ENCODE data around the gene ZFPM1.
"Not testable (repeated sequence)": the region's sequence is repeated elsewhere in the genome, so short reads cannot be mapped to it uniquely, and the experiment has no call there.

The ZFPM1 gene

DNA sequence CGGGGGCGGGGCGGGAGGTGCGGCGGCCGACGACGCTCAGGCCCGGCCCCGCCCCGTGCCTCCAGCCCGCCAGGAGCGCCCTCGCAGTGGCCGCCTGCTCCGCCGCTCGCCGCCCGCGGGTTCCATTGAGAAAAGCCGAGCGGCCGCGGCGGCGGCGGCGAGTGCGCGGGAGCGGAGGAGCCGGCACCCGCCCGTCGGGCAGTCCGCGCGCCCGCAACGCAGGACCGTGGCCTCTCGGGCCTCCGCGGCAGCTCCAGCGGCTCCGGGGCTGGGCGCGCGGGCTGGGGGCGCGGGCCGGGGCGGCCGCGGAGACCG, at the start of gene ZFPM1:
Gene ZFPM1, plus strand, starts transcription at position 64 of the 315 bp plus-strand sequence. CDS start 359 bp downstream, outside the sequence.
- DNase-seq, result no peak

DNA sequence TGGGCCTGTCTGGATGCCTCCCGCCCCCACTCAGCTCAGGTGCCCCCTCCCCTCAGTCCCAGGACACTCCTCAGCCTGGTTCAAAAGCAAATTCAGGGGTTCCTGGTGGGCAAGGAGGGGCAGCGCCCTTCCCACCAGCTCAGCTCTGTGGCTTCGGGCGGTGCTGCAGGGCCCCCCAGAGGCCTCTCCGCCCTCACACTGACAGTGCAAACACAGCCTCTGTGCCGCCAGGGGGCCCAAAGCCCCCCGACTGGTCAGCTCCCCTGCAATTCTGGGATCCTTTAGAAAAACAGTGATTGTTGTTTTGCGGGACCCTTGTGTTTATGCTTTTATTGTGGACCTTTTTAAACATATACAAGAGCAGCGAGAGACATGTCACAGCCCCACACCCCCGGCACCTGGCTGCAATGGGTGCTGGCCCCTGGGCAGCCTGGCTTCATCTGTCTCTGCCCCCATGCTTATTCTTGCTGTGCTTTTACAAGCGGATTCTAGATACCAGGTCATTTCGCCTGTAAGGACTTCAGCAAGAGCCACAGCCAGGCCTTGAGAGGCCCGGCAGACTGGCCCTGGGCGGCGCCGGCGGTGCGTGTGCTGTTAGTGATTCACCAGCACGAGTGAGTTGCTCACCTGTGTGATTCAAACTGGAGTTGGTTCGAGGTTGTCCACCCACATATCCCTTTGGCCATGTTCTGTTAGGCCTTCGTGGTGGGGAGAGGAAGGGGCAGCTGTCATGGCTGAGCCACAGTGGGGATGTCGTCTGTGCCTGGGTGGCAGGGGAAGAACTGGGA, 49.1 kb upstream of the ZFPM1 start:
- DNase-seq, result no peak

DNA sequence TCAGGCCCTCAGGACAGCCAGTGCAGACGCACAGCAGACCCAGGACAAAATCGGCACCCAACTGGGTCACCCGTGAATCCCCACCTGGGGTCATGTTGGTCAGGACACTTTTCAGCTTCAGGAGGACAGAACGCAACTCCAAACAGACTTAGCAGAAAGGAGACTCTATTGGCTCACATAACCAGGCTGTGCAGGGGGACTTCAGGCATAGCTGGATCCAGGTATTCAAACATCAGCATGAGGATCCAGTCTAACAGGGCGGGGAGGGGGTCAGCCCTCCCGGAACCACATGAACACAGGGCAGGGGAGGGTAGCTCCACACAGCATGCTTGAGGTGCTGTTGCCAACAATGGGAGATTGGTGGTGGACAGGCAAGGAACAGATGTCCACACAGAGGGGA, 48.3 kb upstream of the ZFPM1 start:
- DNase-seq, result no peak

DNA sequence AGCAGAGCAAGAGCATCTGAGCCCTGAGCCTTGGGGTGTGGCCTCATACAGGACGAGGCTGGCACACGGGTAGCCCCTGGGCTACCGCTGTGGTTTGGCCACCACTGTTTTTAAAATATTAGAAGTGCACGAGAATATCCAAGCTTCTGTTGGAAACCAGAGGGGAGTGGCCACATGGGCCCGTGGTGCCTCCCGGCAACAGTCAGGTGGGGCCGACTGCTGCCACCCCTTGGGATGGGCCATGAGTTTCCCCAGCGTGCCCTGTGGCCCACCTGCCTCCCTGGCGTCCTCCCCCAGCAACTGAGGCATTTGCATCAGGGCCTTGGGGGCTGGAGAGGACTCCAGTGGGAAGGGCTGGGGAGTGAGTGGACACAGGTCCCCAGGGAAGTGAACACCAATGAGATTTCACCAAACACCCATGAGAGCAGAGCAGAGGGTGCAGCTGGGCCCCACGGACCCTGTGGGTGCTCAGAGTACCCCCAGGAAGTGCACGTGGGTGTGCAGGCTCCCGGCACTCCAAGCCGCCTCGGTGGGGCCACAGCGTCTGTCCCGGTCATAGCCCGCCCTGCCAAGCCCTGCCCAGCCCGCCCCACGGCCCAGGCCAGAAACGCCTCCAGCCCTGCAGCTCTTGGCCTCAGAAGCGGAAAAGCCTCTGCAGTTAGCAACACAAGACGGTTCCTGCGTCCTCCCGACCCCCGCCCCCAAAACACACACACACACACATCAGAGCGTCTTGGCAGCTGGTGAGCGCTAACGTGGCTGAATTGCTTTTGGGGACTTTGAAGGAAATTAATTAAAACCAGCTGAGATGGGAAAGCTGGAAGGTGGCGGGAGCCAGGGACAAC, 47.6 kb upstream of the ZFPM1 start:
- DNase-seq, result no peak

DNA sequence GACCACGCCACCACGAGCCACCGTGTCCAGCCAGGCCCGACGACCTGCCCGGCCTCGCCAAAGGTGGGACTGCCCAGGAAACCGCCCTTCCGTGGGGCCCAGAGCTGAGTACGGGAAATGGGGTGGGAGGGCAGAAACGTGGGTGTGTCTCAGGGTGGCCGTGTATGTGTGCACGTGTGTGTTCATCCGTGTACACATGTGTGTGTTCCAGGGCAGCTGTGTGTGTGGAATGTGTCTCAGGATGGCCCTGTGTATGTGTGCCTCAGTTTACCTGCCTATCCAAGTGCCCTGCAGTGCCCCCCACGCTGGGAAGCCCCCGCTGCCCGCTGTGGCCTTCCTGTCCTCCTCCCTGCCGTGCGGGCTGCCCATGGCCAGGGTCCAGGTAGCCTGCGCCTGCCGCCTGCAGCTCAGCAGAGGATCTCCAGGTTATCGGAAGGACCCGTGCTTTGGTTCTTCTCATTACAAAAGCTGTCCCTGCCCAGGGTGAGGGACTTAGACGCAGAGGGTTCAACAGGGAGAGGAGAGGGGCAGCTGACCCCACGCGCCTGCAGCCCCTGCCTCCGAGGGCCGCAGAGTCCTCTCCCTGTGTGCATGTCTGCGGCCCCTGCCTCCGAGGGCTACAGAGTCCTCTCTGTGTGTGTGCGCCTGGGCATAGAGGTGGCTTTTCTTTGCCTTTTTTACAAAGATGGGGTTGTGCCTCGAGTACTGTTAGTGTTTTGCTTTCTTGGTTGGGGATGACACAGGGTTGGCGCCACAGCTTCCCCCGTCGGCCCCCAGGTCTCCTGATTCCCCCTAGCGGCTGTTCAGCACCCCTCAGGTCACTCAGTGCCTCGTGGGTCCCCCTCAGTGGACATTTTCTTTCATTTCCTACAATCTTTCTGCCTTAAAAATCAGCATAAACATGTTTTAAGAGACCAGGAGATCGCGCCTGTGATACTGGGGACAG, 46.7 kb upstream of the ZFPM1 start:
- no peak for DNase-seq

DNA sequence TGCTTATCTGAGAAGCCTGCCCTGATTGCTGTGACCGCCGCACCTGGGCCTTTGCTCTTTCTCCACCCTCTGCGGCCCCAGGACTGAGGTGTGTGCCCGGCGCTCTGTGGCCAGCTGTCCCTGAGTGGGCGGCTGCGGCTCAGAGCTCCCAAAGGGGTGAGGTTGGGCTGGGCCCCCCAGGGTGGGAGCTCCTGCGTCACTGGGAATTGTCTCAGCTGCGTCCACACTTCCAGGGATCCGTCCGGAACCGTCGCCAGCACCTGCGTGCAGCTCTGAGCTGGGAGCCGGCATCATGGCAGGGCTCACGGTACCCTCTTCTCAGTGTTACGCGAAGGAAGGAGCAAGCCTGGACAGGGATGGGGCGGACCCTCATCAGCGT, 46.0 kb upstream of the ZFPM1 start:
- no peak for DNase-seq

DNA sequence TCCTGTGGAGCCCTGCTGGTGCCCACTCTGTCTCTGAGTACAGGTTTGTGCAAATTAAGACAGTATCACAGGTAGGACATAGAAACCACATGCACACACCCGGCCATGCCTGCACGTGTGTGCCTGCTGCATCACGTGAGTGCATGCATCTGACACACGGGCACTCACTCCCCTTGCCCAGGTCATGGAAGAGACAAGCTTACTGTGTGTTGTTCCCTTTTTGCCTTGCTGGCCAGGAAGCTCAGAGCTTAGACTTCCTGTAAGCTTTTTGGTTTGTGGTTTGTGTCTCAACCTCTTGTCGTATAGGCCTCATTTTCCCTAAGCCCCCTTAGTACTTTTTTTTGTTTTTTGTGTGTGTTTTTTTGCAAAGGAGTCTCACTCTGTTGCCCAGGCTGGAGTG, 45.3 kb upstream of the ZFPM1 start:
- no peak for DNase-seq

DNA sequence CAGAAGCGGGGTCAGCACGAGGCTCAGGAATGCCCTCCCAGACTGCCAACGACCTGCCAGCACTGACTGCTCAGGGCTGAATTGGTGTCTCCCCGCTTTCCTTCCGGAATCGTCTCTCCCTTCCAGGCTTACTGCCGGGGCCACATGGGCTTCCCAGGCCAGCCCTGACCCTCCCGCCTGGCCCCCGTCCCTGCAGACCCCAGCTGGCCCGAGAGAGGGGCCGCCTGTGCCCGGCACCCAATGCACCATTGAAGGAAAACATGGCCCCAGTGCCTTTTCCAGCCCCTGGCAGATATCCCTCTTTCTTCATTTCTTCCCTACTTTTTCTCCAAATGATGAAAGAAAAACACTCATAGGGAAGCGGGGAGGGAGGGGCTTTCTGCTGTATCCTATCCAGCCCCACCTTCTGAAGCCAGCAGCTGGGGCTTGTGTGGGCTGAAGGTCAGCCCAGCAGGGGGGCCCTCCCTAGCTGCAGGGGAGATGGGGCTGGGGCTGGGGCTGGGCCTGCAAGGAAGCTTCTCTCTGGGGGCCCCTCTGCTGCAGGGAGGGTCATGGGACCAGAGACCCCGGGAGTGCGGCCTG, 44.4 kb upstream of the ZFPM1 start:
- no peak for DNase-seq

DNA sequence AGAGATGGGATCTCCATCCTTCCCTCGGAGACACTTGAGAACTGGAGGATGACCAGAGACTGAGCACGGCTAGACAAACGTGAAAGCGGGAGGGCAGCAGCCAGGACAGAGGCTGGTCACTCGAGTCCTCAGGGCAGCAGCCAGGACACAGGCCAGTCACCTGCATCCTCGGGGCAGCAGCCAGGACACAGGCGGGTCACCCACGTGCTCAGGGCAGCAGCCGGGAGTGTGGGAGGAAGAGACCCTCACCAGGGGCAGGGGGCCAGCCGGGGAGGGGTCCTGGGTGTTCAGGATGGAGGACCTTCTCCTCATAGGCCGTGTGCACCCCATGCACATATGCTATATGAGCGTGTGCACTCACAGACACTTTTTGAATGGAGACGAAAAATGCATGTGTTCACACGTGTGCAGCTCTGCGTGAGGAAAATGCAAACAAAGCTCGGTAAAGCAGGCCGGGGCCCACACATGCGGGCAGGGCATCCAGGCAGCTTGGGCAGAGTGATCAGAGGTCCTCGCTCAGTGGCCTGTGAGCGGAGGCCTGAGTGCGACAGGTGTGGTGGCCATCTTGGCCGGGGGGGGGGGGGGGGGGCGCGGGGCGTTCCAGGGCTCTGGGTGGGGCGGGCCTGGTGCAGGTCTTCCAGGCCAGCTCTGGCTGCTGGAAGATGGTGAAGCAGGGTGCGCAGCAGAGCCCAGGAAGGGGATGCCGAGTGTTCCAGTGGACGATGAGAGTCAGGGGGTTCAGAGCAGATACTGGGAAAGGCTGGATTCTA, 43.6 kb upstream of the ZFPM1 start:
- no peak for DNase-seq

DNA sequence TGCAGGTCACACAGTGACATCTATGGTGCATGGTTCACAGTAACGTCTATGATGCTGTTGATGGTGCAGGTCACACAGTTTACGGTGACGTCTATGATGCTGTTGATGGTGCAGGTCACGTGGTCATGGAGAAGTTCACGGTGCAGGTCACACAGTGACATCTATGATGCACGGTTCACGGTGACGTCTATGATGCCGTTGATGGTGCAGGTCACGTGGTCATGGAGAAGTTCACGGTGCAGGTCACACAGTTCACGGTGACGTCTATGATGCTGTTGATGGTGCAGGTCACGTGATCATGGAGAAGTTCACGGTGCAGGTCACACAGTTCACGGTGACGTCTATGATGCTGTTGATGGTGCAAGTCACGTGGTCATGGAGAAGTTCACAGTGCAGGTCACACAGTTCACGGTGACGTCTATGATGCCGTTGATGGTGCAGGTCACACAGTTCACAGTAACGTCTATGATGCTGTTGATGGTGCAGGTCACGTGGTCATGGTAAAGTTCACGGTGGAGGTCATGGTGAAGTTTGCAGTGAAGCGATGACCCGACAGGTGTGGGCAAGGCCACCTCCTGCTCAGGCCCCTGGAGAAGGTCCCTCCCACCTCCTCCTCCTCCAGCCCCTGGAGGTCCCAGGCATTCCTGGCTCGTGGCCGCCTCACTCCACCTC, 42.6 kb upstream of the ZFPM1 start:
- not testable (repeated sequence) for DNase-seq

DNA sequence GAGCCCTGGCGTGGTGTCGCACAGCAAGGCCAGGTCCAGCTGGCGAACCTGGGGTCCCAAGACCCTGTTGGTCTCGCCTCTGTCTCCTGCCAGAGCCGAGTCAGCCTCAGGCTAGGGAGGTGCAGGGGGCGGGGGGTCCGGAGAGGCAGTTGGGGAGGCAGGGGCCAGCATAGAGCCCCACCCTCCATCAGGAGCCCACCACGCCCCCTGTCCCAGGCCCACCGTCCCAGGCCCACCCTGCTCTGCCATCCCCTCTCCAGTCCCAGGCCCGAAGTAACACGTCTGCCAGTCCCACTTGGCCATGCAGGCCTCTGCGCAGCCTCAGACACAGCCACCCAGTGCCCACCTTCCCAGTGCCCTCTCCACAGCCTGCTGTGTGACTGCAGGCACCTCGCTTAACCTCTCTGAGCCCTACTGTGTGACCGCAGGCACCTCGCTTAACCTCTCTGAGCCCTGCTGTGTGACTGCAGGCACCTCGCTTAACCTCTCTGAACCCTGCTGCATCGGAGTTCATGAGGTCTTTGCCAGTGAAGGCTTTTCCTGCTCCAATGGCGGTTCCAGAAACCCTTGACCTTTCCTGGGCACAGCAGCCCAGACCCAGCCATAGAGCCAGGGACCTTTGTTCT, 41.0 kb upstream of the ZFPM1 start:
- no peak for DNase-seq

DNA sequence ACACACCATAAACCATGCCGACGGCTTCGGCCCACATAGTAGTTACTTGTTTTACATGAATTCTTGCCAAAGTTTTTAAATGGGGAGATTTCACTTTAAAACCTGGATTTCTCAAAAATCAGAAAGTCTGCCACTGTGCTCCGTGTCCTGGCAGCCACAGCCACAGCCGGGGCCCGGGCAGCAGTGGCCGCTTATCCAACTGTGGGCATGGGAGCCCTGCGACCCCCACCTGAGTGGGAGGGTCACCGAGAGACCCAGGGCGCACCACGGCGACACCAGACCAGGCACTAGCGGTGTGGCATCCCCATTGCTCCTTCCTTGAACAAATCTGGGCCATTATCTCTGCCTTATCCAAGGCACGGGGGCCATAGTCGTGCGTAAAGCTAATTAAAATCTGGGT, 40.3 kb upstream of the ZFPM1 start:
- no peak for DNase-seq

DNA sequence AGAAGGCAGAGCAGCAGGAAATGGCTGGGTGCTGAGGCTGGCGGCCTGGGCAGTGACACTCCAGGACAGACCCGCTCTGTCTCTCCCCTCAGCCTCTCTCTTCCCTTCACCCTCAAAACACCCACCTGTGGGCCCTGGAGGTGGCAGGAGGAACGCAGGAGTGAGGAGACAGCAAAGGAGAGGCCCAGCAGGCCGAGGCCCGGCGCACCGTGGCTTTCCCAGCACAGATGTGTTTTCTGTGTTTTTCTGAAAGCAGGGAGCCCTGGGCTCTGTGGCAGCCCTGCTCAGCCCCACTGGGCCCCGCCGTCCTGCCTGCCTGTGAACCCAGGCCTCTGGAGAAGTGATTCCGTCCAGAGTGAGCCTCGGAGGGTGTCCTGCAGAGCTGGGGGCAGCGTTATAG, 39.8 kb upstream of the ZFPM1 start:
- no peak for DNase-seq

DNA sequence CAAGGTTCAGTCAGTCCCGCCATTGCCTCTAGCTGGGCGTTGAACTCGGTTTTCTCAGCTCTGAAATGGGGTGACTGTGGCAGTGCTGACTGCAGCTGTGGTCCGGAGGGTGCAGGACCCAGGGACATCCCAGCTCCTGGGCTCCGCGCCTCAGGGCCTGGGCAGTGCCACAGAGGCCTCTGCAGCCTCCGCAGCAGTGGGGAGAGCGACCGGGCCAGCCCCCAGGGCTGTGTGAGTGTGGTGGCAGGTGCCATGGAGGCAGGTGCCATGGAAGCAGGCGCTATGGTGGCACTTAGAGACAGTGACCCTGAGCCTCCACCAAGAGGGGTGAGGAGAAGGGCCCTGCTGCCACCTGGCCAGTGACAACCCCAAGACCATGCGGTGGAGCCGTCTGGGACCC, 39.4 kb upstream of the ZFPM1 start:
- DNase-seq, result no peak

DNA sequence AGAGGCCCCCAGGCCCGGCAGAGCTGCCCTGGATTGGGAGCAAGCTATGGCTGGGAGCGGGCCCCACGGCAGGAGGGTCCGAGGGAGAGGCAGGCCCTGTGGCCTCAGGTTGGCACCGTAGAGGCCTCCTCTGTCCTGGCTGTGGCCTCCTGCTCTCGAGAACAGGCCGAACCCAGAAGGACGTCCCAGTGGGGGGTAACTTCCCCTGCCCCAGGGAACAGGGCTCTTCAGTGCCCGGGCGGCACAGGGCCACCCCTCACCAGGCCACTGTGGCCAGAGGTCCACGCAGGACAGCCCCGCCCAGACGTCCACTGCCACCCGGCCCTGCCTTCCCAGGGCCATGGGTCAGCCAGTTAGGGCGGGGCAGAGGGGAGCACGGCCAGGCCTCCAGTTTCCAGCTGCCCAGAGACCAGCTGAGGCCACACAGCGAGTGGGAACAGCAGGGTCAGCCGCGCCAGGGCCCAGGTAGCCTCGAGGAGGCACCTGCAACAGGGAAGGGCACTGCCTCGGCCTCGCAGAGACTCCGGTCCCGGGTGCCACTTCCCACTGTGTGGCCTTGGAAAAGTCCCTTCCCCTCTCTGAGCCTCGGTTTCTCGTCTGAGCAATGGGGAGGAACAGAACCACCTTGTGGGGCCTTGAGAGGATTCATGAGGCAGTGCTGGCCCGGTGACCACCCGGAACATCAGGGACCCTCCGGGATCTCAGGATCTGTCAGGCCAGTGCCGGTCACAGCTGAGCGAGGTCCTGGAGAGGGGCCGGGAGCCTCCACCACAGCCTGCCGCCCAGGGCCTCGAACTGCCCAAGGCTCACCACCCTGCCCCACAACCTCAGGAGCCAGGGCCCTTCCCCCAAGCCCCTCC, 38.3 kb upstream of the ZFPM1 start:
- DNase-seq, result no peak

DNA sequence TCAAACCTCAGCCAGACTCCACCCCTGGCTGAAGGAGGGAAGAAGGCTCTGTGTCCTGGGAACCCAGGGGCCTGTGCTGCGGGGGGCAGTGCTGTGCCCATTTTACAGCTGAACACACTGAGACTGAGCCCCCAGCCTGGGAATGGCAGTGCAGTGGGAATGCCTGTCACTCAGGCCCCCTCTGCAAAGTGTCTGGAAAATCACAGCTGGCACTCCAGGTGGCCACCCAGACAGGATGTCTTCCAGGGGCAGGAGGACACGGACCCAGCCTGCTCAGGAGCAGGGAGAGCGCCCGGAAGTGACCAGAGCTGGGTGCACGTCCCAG, 37.7 kb upstream of the ZFPM1 start:
- DNase-seq, result no peak

DNA sequence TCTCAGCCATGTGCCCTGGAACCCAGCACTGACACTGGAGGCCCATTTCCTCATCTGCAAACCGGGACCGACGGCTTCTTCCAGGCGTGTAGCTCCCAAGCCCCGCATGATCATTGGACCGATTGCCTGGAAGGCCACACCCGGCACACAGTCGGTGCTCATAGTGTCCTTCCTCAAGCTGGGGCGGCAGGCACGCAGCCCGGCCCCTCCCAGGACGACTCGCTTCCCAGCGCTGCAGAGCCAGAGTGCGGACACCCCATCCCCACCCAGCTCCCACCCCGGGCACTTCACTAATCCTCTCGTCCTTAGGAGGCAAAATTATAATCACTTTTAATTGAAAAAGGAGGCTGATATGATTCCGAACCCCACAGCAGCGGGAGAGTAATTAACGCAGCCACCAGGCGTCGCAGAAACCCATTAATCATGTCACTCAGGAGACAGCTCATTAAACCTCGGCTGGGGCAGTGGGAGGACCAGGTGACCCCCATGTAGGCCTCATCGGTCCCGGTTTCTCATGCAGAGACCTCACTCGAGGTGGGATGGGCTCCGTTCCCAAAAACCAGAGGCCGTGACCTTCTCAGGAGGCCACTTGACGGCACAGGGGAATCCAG, 37.3 kb upstream of the ZFPM1 start:
- DNase-seq, result no peak

DNA sequence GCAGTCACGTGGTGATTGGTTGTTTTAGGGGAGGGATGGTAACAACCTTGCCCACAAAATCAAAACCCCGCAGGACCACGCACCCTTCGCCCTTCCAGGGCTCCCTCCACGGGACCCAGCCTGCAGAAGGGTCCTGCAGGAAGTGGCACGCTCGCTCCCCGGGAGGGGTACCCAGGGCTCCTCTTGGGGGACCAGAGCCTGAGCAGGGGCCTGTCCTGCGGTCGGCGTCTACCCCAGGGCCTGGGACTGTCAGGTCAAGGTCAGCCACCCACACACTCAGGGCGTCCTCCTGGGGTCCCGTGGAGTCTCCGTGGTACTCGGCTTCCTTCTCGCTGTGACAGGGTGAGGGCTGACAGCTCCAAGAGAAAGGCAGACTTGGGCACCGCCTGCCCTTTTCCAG, 36.4 kb upstream of the ZFPM1 start:
- no peak for DNase-seq

DNA sequence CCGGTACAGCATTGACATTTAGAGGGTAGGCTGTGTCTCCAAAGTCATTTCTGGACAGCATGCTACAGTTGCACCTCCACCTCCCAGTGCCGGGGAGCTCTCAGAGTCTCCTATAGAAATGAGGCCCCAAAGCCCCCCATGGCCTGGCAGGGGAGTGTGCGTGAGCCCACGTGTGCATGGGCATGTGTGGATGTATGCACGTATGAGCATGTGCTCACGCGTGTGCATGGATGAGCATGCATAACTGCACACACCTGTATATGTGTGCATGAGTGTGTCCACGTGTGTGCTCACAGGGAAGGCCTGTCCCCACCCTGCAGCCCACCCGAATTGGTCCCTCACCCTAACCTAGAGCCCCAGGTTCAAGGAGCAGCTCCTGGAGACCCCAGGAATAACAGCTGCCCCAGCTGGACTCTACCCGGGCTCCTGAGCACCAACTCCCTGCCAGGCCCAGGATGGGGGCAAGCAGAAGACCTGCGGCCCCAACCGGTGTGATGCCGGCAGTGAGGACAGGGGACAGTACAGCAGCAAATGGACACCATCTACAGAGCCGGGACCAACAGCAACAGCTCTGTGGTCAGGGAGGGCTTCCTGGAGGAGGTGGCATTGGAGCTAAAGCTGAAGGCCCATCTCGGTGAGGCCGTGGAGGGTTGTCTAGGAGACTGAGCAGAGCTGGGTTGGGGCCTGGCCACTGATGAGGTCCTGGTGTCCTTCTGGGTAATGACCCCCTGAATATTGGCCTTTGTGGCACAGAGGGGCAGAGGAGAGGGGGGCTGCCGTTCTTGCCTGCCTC, 35.2 kb upstream of the ZFPM1 start:
- DNase-seq, result no peak

All from NCI-H510A (cell line).